Measurements from ENCODE around the gene WDFY2.

- TF ChIP-seq CTCF (conservative IDR thresholded peaks at IDR 0.05; ENCODE audit: low read length) (no peak), EZH2phosphoT487 (IDR thresholded peaks at IDR 0.05; ENCODE audit: borderline replicate concordance) (no peak)
Observed at GRCh38 chr13:51673165-51673564, 88.9 kb downstream of the WDFY2 start.
